ENCODE results near the gene LPP. TPM values are rescaled to one million over a fixed set of nuclear protein-coding genes. Genes with fewer than 3 reads are reported as not detected.

LPP gene
- polyA plus RNA-seq, 1 donor (not counting 4 experiments of a cell fraction or from before 2014, with no cell fraction given) = 16.0 TPM

GRCh38 chr3:188759336-188760005 is 605.5 kb downstream of the LPP start:
- FAIRE-seq (peak; percentile 39), DNase-seq (ENCODE audit: low read depth, low spot score) (no peak)
- Histone ChIP-seq H3K9me3 (ENCODE audit: control insufficient read depth, low read depth, low read length) (no peaks in the 10 kb centered on the region), H3K79me2 (ENCODE audit: control insufficient read depth, insufficient read depth, low read length) (no peaks in the 10 kb centered on the region), H3K4me1 (ENCODE audit: control insufficient read depth, extremely low read depth, insufficient read depth, low read length) (peaks cover 22% of the 10 kb centered on the region), H3K4me3 (ENCODE audit: control insufficient read depth in 2 of 3, extremely low read depth in 1 of 3, insufficient read depth in 2 of 3, low read depth in 1 of 3, low read length in 3 of 3) (no peak overlapping the region), H4K20me1 (ENCODE audit: control insufficient read depth, extremely low read depth, insufficient read depth, low read length) (no peaks in the 10 kb centered on the region), H3K4me2 (ENCODE audit: control insufficient read depth, extremely low read depth, insufficient read depth, low read depth, low read length) (peak overlapping the region; percentile 54), H3K36me3 (ENCODE audit: control insufficient read depth in 2 of 2, extremely low read depth in 1 of 2, insufficient read depth in 2 of 2, low read length in 2 of 2) (no peaks in the 10 kb centered on the region), H3K27me3 (ENCODE audit: control insufficient read depth, extremely low read depth, insufficient read depth, low read length) (no peaks in the 10 kb centered on the region), H3K9ac (ENCODE audit: control insufficient read depth, extremely low read depth, insufficient read depth, low read length) (peak overlapping the region; percentile 9), H3K27ac (ENCODE audit: control insufficient read depth, insufficient read depth, low read length) (peak overlapping the region; percentile 13), H2AFZ (ENCODE audit: control insufficient read depth, low read length) (no peak overlapping the region), H3K9me1 (ENCODE audit: control insufficient read depth, extremely low read depth, insufficient read depth, low read length) (peaks cover 2% of the 10 kb centered on the region)
- dilution Hi-C loops (cut with MboI; ENCODE audit: extremely low pct_ligation_motif_present, low sequenced_read_pairs) = no loop called here
- no peak for TF ChIP-seq EZH2 (IDR thresholded peaks at IDR 0.05; ENCODE audit: low read length)

DNA sequence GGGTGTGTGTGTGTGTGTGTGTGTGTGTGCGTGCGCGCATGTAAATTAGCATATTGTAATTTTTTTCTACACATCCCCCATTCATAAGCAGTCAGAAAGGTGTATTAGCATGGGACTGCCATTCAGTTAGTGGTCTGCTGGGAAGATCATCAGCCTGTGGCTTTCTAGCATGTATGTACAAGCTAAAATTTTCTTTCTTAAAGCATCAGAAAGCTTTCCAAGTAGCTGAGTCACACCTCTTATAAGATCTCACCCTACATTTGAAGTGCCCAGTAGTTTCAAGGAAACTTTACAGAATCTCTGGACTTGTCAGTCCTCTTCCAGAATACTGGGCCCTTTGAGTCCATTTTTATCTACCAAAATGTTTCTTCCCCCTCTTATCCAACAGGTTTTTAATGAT is 606.5 kb downstream of the LPP start:
- no peaks in the 10 kb centered on the region for H4K20me1 ChIP-seq (ENCODE audit: control insufficient read depth, extremely low read depth, insufficient read depth, low read length)
- H3K9me3 ChIP-seq (ENCODE audit: control insufficient read depth, low read depth, low read length) = no peaks in the 10 kb centered on the region
- peak; percentile 62 for DNase-seq (ENCODE audit: low read depth, low spot score)
- TF ChIP-seq EZH2 (IDR thresholded peaks at IDR 0.05; ENCODE audit: low read length) = no peak
- TF ChIP-seq, protein P1, sequence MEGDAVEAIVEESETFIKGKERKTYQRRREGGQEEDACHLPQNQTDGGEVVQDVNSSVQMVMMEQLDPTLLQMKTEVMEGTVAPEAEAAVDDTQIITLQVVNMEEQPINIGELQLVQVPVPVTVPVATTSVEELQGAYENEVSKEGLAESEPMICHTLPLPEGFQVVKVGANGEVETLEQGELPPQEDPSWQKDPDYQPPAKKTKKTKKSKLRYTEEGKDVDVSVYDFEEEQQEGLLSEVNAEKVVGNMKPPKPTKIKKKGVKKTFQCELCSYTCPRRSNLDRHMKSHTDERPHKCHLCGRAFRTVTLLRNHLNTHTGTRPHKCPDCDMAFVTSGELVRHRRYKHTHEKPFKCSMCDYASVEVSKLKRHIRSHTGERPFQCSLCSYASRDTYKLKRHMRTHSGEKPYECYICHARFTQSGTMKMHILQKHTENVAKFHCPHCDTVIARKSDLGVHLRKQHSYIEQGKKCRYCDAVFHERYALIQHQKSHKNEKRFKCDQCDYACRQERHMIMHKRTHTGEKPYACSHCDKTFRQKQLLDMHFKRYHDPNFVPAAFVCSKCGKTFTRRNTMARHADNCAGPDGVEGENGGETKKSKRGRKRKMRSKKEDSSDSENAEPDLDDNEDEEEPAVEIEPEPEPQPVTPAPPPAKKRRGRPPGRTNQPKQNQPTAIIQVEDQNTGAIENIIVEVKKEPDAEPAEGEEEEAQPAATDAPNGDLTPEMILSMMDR (optimal IDR thresholded peaks at IDR 0.05 in 1 of 3, IDR thresholded peaks at IDR 0.05 in 1 of 3, conservative IDR thresholded peaks at IDR 0.05 in 1 of 3; ENCODE audit: extremely low read depth in 1 of 3, insufficient read depth in 2 of 3, low read length in 3 of 3) = no peak
- no peak for FAIRE-seq
- no peaks in the 10 kb centered on the region for H3K27me3 ChIP-seq (ENCODE audit: control insufficient read depth, extremely low read depth, insufficient read depth, low read length)
- peaks cover 2% of the 10 kb centered on the region for H3K9me1 ChIP-seq (ENCODE audit: control insufficient read depth, extremely low read depth, insufficient read depth, low read length)
- H3K36me3 ChIP-seq (ENCODE audit: control insufficient read depth in 2 of 2, extremely low read depth in 1 of 2, insufficient read depth in 2 of 2, low read length in 2 of 2) = no peaks in the 10 kb centered on the region
- H3K9ac ChIP-seq (ENCODE audit: control insufficient read depth, extremely low read depth, insufficient read depth, low read length) = peak overlapping the region; percentile 9
- no peak overlapping the region for H3K4me3 ChIP-seq (ENCODE audit: control insufficient read depth in 2 of 3, extremely low read depth in 1 of 3, insufficient read depth in 2 of 3, low read depth in 1 of 3, low read length in 3 of 3)
- no peaks in the 10 kb centered on the region for H3K79me2 ChIP-seq (ENCODE audit: control insufficient read depth, insufficient read depth, low read length)
- H3K27ac ChIP-seq (ENCODE audit: control insufficient read depth, insufficient read depth, low read length) = peak overlapping the region; percentile 46
- H3K4me2 ChIP-seq (ENCODE audit: control insufficient read depth, extremely low read depth, insufficient read depth, low read depth, low read length) = peak overlapping the region; percentile 54
- peaks cover 22% of the 10 kb centered on the region for H3K4me1 ChIP-seq (ENCODE audit: control insufficient read depth, extremely low read depth, insufficient read depth, low read length)
- dilution Hi-C loops (cut with MboI; ENCODE audit: extremely low pct_ligation_motif_present, low sequenced_read_pairs) = no loop called here
- H2AFZ ChIP-seq (ENCODE audit: control insufficient read depth, low read length) = no peak overlapping the region

DNA sequence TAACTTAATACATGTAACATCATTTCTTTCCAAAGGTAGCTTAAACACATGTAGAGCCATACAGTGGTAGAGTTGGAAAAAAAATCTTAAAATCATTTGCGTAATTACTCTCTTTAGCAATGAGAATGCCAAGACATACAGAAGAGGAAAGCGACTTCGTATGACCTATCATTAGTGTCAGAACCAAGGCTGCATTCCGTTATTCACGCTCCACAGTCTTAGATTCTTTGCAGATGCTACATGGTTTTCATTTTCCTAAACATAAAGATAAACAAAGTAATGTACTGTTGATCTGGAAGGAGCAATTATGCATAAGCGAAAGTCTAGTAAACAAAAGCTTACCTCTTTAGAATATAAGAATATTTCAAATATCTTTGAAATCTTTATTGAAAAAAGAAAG is 607.5 kb downstream of the LPP start:
- no peak overlapping the region for H2AFZ ChIP-seq (ENCODE audit: control insufficient read depth, low read length)
- H3K36me3 ChIP-seq (ENCODE audit: control insufficient read depth in 2 of 2, extremely low read depth in 1 of 2, insufficient read depth in 2 of 2, low read length in 2 of 2) = no peaks in the 10 kb centered on the region
- dilution Hi-C loops (cut with MboI; ENCODE audit: extremely low pct_ligation_motif_present, low sequenced_read_pairs) = no loop called here
- H4K20me1 ChIP-seq (ENCODE audit: control insufficient read depth, extremely low read depth, insufficient read depth, low read length) = no peaks in the 10 kb centered on the region
- no peaks in the 10 kb centered on the region for H3K27me3 ChIP-seq (ENCODE audit: control insufficient read depth, extremely low read depth, insufficient read depth, low read length)
- no peak for FAIRE-seq
- H3K4me3 ChIP-seq (ENCODE audit: control insufficient read depth in 2 of 3, extremely low read depth in 1 of 3, insufficient read depth in 2 of 3, low read depth in 1 of 3, low read length in 3 of 3) = no peak overlapping the region
- peaks cover 2% of the 10 kb centered on the region for H3K9me1 ChIP-seq (ENCODE audit: control insufficient read depth, extremely low read depth, insufficient read depth, low read length)
- no peaks in the 10 kb centered on the region for H3K9me3 ChIP-seq (ENCODE audit: control insufficient read depth, low read depth, low read length)
- no peak for DNase-seq (ENCODE audit: low read depth, low spot score)
- H3K27ac ChIP-seq (ENCODE audit: control insufficient read depth, insufficient read depth, low read length) = no peak overlapping the region
- no peak overlapping the region for H3K9ac ChIP-seq (ENCODE audit: control insufficient read depth, extremely low read depth, insufficient read depth, low read length)
- no peak overlapping the region for H3K4me2 ChIP-seq (ENCODE audit: control insufficient read depth, extremely low read depth, insufficient read depth, low read depth, low read length)
- H3K79me2 ChIP-seq (ENCODE audit: control insufficient read depth, insufficient read depth, low read length) = no peaks in the 10 kb centered on the region
- peaks cover 22% of the 10 kb centered on the region for H3K4me1 ChIP-seq (ENCODE audit: control insufficient read depth, extremely low read depth, insufficient read depth, low read length)
- TF ChIP-seq, protein P1 (optimal IDR thresholded peaks at IDR 0.05 in 1 of 3, IDR thresholded peaks at IDR 0.05 in 1 of 3, conservative IDR thresholded peaks at IDR 0.05 in 1 of 3; ENCODE audit: extremely low read depth in 1 of 3, insufficient read depth in 2 of 3, low read length in 3 of 3) = no peak
- no peak for TF ChIP-seq EZH2 (IDR thresholded peaks at IDR 0.05; ENCODE audit: low read length)

All from keratinocyte (primary cell).